Heart left ventricle (tissue), 13 donors: Measurements from ENCODE around the gene ETS2.

Source experiments
- CTCF ChIP-seq, 12 donors: fragments of 200-600 bp; sonication (generic) in 4 of 12; IDR thresholded peaks; one replicate each; pipeline versions ENCODE4 v1.5.0 to v1.8.0; 2018 to 2022; ENCODE audit warnings: antibody characterized with exemption in 12 of 12, mild to moderate bottlenecking in 5 of 12
- POLR2A ChIP-seq, 2 donors: fragments of 450-650 bp; IDR thresholded peaks; one replicate each; pipeline ENCODE4 v1.6.1; 2017; ENCODE audit warnings: antibody characterized with exemption in 2 of 2, mild to moderate bottlenecking in 2 of 2, moderate library complexity in 2 of 2
- donor health status: ischemic (EF 13 %, LVEDD 7.1; RV severe dilation, severe dysfunction).
- donor health status: DM: no; HTN: yes; CAD: no.
- donor health status: DM: no; HTN: no; CAD: no.
- donor health status: ischemic (EF 25% LVEDD 6.9; RV normal size, moderate dysfunction).
- donor health status: ischemic (EF 25% LVEDD 5.7; RV mildly dilated, moderate dysfunction).
- donor health status: ischemic (EF 35%, LVEDD 5.7; RV mildly dilated, moderate dysfunction).
- donor health status: nonischemic (EF 11% LVEDD 7.7; RV severe dilation, severe dysfunction).
- donor health status: DM: yes; HTN: yes; CAD: no.
- donor health status: PGD.
- donor health status: ischemic (EF 29% LVEDD 5.4; RV normal size, mild dysfunction).
- donor health status: nonischemic (EF 23%, LVEDD 6.1; RV moderate dilation, normal function).

DNA sequence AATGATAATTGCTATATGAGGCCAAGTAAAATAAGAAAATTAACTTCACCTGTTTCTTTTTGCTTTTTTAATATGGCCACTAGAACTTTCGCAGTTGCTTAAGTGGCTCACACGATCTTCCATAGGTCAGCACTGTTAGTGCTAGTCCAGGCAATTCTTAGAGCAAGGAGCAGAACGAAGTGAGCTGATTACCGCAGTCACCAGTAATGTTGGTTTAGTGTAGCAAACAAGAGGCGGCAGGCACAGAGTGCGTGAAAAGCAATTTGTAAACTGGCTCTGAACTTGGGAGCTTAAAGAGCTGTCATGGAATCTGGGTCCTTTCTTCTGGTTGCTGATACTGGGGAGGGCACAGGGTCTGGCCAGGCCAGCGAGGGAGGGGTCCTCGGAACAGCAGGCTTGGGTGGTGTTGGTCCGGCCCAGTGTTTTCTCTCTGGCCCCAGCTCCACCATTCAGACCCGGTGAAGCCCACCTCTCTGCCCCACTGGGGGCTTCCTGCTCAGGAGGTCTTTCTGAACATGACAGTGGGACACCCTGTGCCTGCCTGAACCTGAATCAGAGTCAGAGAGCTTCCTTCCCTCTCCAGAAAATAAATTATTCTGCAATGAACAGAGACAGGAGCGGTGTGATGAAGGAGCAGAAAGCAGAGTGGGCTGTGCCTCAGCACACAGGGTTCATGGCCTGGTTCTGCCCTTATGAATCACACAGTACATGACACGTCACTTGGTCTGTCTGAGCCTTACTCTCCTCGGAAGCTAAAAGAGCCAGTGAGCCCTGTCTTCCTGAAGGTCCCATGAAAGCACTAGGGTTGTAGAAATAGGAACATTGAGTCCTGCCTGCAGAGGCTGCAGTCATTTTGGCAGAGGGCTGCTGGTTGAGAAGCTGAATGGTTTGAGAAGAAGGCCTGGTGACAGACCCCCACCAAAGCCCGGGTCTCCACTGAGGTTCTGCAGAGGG is 11.9 kb downstream of the ETS2 start:
- TF ChIP-seq CTCF (IDR thresholded peaks at IDR 0.05) = no peak
- no peak for TF ChIP-seq POLR2A (IDR thresholded peaks at IDR 0.05)
